GM21786 (cell line): ENCODE data around the gene KNDC1.
"Not testable (repeated sequence)": the region's sequence is repeated elsewhere in the genome, so short reads cannot be mapped to it uniquely, and the experiment has no call there.

Experiments
- ATAC-seq: cut with Tn5 transposase; IDR thresholded peaks from one replicate; pipeline ENCODE4 v1.9.1; 2021; ENCODE audit not compliant: unreplicated experiment

The KNDC1 gene

GRCh38 chr10:133253361-133253955 is 93.4 kb downstream of the KNDC1 start:
- ATAC-seq: no peak

- ATAC-seq: no peak
These were observed 94.6 kb downstream of the KNDC1 start for GRCh38 chr10:133254421-133255120.

- ATAC-seq: no peak
These were observed 95.3 kb downstream of the KNDC1 start for GRCh38 chr10:133255323-133255722.

- no peak for ATAC-seq
These were observed 97.6 kb downstream of the KNDC1 start for GRCh38 chr10:133257489-133258065.

- no peak for ATAC-seq
These were observed 98.2 kb downstream of the KNDC1 start for GRCh38 chr10:133258066-133258817.

GRCh38 chr10:133258818-133259601 is 99.0 kb downstream of the KNDC1 start:
- no peak for ATAC-seq

- ATAC-seq: no peak
These were observed 99.6 kb downstream of the KNDC1 start for GRCh38 chr10:133259602-133259989.

- ATAC-seq: peak; percentile 56
These were observed 101.1 kb downstream of the KNDC1 start for GRCh38 chr10:133260895-133261725.

- ATAC-seq: peak; percentile 52
These were observed 101.8 kb downstream of the KNDC1 start for GRCh38 chr10:133261726-133262325.

GRCh38 chr10:133262696-133263095 is 102.7 kb downstream of the KNDC1 start:
- ATAC-seq: no peak

GRCh38 chr10:133263674-133264073 is 103.7 kb downstream of the KNDC1 start:
- ATAC-seq: no peak

GRCh38 chr10:133264461-133264860 is 104.4 kb downstream of the KNDC1 start:
- no peak for ATAC-seq

GRCh38 chr10:133265052-133265451 is 105.0 kb downstream of the KNDC1 start:
- ATAC-seq: not testable (repeated sequence)

GRCh38 chr10:133266056-133266795 is 106.2 kb downstream of the KNDC1 start:
- no peak for ATAC-seq

- ATAC-seq: no peak
These were observed 107.3 kb downstream of the KNDC1 start for GRCh38 chr10:133267293-133267692.

- ATAC-seq: no peak
These were observed 107.8 kb downstream of the KNDC1 start for GRCh38 chr10:133267829-133268228.

- ATAC-seq: no peak
These were observed 108.5 kb downstream of the KNDC1 start for GRCh38 chr10:133268532-133268931.

- no peak for ATAC-seq
These were observed 109.3 kb downstream of the KNDC1 start for GRCh38 chr10:133269367-133269766.

- no peak for ATAC-seq
These were observed 110.2 kb downstream of the KNDC1 start for GRCh38 chr10:133270204-133270603.
